RWPE2 (cell line): ENCODE results near the gene DNA2.

Experiments
- ATAC-seq: fragments of 200-7000 bp; cut with Tn5 transposase; 3 replicates; pipeline ENCODE4 v1.9.1; 2021; ENCODE audit warnings: low read depth
- DNase-seq: peaks from one replicate; pipeline ENCODE4 v3.0.0-alpha.2; 2020; ENCODE audit warnings: low spot score
- H3K27ac ChIP-seq: fragments of 450-650 bp; 2 replicates; pipeline ENCODE4 v1.5.1; 2017; ENCODE audit warnings: mild to moderate bottlenecking; ENCODE audit not compliant: poor library complexity, severe bottlenecking
- H3K27me3 ChIP-seq: fragments of 250-450 bp; sonication (Bioruptor Pico); 2 replicates; pipeline ENCODE4 v1.5.1; 2021; ENCODE audit warnings: mild to moderate bottlenecking, moderate library complexity; ENCODE audit not compliant: insufficient read depth, poor library complexity, severe bottlenecking
- H3K36me3 ChIP-seq: fragments of 250-450 bp; sonication (Bioruptor Pico); 2 replicates; pipeline ENCODE4 v1.5.1; 2020; ENCODE audit warnings: low read depth, mild to moderate bottlenecking, moderate library complexity
- H3K4me1 ChIP-seq: fragments of 250-450 bp; sonication (Bioruptor Pico); 2 replicates; pipeline ENCODE4 v1.5.1; 2021; ENCODE audit warnings: mild to moderate bottlenecking, moderate library complexity; ENCODE audit not compliant: insufficient read depth, poor library complexity, severe bottlenecking
- H3K4me3 ChIP-seq: fragments of 250-450 bp; sonication (Bioruptor Pico); 2 replicates; pipeline ENCODE4 v1.5.1; 2021; ENCODE audit warnings: mild to moderate bottlenecking, moderate library complexity; ENCODE audit not compliant: severe bottlenecking
- H3K9me3 ChIP-seq: fragments of 250-450 bp; sonication (Bioruptor Pico); 2 replicates; pipeline ENCODE4 v1.5.1; 2021; ENCODE audit warnings: mild to moderate bottlenecking, moderate library complexity; ENCODE audit not compliant: severe bottlenecking
- TF ChIP-seq, protein P1 (sequence below): fragments of 450-650 bp; IDR thresholded peaks from one replicate; pipeline ENCODE4 v1.5.1; 2017; ENCODE audit warnings: mild to moderate bottlenecking, moderate library complexity; ENCODE audit not compliant: poor library complexity, severe bottlenecking

DNA2 gene

DNA sequence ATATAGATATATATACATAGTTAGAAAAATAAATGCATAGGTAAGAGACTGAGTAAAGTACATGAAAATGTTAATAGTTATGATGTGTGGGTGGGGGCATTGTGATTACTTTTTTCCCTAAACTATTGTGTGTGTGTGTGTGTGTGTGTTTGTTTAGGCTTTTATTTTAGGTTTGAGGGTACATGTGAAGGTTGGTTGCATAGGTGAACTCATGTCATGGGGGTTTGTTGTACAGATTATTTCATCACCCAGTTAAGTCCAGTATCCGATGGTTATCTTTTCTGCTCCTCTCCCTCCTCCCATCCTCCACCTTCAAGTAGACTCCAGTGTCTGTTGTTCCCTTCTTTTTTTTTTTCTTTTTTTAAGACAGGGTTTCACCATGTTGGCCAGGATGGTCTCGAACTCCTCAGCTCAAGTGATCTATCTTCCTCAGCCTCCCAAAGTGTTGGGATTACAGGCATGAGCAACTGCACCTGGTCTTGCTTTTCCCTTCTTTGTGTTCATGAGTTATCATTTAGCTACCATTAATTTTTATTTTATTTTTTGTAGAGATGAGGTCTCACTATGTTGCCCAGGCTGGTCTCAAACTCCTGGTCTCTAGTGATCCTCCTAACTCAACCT lies 62.8 kb downstream of the DNA2 start:
- no peaks in the 10 kb centered on the region for H3K27me3 ChIP-seq

GRCh38 chr10:68406815-68407548 lies 64.8 kb downstream of the DNA2 start, which contains the start of gene RUFY2:
Gene RUFY2, minus strand, starts transcription at chr10:68407277. Its CDS starts 88 bp downstream, at chr10:68407189.
- H3K4me3 ChIP-seq, result peak within 1 kb of the TSS; percentile 81
- TF ChIP-seq, protein P1, sequence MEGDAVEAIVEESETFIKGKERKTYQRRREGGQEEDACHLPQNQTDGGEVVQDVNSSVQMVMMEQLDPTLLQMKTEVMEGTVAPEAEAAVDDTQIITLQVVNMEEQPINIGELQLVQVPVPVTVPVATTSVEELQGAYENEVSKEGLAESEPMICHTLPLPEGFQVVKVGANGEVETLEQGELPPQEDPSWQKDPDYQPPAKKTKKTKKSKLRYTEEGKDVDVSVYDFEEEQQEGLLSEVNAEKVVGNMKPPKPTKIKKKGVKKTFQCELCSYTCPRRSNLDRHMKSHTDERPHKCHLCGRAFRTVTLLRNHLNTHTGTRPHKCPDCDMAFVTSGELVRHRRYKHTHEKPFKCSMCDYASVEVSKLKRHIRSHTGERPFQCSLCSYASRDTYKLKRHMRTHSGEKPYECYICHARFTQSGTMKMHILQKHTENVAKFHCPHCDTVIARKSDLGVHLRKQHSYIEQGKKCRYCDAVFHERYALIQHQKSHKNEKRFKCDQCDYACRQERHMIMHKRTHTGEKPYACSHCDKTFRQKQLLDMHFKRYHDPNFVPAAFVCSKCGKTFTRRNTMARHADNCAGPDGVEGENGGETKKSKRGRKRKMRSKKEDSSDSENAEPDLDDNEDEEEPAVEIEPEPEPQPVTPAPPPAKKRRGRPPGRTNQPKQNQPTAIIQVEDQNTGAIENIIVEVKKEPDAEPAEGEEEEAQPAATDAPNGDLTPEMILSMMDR, result peak; percentile 99
- H3K9me3 ChIP-seq, result no peaks in the 10 kb centered on the region
- H3K36me3 ChIP-seq, result peaks cover 9% of the 10 kb centered on the region
- no peaks in the 10 kb centered on the region for H3K27me3 ChIP-seq
- H3K27ac ChIP-seq, result peak within 1 kb of the TSS; percentile 64
- DNase-seq (peak; percentile 73), ATAC-seq (peak; percentile 94)
- H3K4me1 ChIP-seq, result peaks cover 6% of the 10 kb centered on the region

More for the DNA sequence above, 62.8 kb downstream of the DNA2 start:
- no peak overlapping the region for H3K27ac ChIP-seq
- H3K4me1 ChIP-seq, result peaks cover 6% of the 10 kb centered on the region
- H3K4me3 ChIP-seq, result no peak overlapping the region
- DNase-seq (no peak), ATAC-seq (no peak)
- no peaks in the 10 kb centered on the region for H3K9me3 ChIP-seq
- peaks cover 7% of the 10 kb centered on the region for H3K36me3 ChIP-seq
- TF ChIP-seq, protein P1, result no peak

- peak; percentile 60 for DNase-seq
These were observed 65.5 kb downstream of the DNA2 start for GRCh38 chr10:68406111-68406814.

DNA sequence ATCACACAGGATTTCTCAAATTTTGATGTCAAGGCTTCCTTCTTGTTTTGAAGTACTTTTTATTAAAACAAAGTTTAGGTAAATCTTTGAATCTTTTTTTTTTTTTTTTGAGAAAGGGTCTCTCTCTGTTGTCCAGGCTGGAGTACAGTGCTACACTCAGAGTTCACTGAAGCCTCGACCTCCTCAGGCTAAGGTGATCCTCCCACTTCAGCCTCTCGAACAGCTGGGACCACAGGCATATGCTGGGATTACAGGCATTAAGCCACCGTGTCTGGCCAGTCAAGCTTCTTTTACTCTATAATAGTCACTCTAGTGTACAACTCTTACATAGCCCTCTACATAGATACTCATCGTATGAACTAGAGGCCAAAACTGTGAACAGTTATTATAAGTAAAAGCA lies 68.1 kb downstream of the DNA2 start:
- peaks cover 31% of the 10 kb centered on the region for H3K36me3 ChIP-seq
- peaks cover 6% of the 10 kb centered on the region for H3K4me1 ChIP-seq
- no peaks in the 10 kb centered on the region for H3K9me3 ChIP-seq
- no peak overlapping the region for H3K27ac ChIP-seq
- TF ChIP-seq, protein P1, result no peak
- DNase-seq (no peak), ATAC-seq (no peak)
- H3K27me3 ChIP-seq, result no peaks in the 10 kb centered on the region
- H3K4me3 ChIP-seq, result no peak overlapping the region

More at GRCh38 chr10:68406111-68406814, 65.5 kb downstream of the DNA2 start:
- Histone ChIP-seq H3K9me3 (no peaks in the 10 kb centered on the region), H3K36me3 (peaks cover 11% of the 10 kb centered on the region), H3K4me3 (peak overlapping the region; percentile 81), H3K4me1 (peaks cover 6% of the 10 kb centered on the region), H3K27ac (peak overlapping the region; percentile 64), H3K27me3 (no peaks in the 10 kb centered on the region)
- ATAC-seq, result peak; percentile 50
- TF ChIP-seq, protein P1, result no peak
